ENCODE data around the gene CACFD1. TPM values are rescaled to one million over a fixed set of nuclear protein-coding genes. Genes with fewer than 3 reads are reported as not detected.

The CACFD1 gene
- total and polyA plus RNA-seq, 9 of the 15 experiments (the other 6 are each of a cell fraction or from before 2014, with no cell fraction given): 0.11 to 1.4 (median 1.1) TPM; not detected in 2

GRCh38 chr9:133463234-133463863, 3.6 kb downstream of the CACFD1 start (continued):
- TF ChIP-seq PRDM10 (IDR thresholded peaks at IDR 0.05; ENCODE audit: partially characterized antibody) (no peak), E2F3 (CRISPR knock-in tag; IDR thresholded peaks at IDR 0.05) (no peak), XRCC5 (IDR thresholded peaks at IDR 0.05; ENCODE audit: low read depth, low read length) (no peak), RHOXF2B (CRISPR knock-in tag; conservative IDR thresholded peaks at IDR 0.05) (no peak), MXD1 (CRISPR knock-in tag; IDR thresholded peaks at IDR 0.05; ENCODE audit: borderline replicate concordance, poor library complexity, severe bottlenecking) (no peak), CBFA2T2 (conservative IDR thresholded peaks at IDR 0.05) (no peak), RFX1 (IDR thresholded peaks at IDR 0.05) (peak; percentile 51), RCOR1 (IDR thresholded peaks at IDR 0.05; ENCODE audit: borderline replicate concordance in 1 of 2, low read depth in 2 of 2, low read length in 2 of 2) (peak in 1 of 2 experiments; percentile 65; a peak in 2 of 4 replicates), JUND (IDR thresholded peaks at IDR 0.05; ENCODE audit: borderline replicate concordance, low read depth, low read length) (no peak), JUND (tag; IDR thresholded peaks at IDR 0.05; ENCODE audit: borderline replicate concordance, low read depth, low read length) (no peak), CBX3 (IDR thresholded peaks at IDR 0.05; ENCODE audit: borderline replicate concordance in 1 of 2, low read length in 2 of 2) (no peak), SMARCA5 (IDR thresholded peaks at IDR 0.05) (no peak), ZBTB40 (IDR thresholded peaks at IDR 0.05) (no peak), ZBTB40 (CRISPR knock-in tag; IDR thresholded peaks at IDR 0.05) (no peak)
